ENCODE measurements around the gene CYP26A1.

- TF ChIP-seq CTCF (IDR thresholded peaks at IDR 0.05 in 2 of 3, conservative IDR thresholded peaks at IDR 0.05 in 1 of 3; ENCODE audit: borderline replicate concordance in 1 of 3, insufficient read depth in 1 of 3, low read depth in 2 of 3, low read length in 2 of 3) (no peak), POLR2AphosphoS5 (IDR thresholded peaks at IDR 0.05; ENCODE audit: low read depth, low read length) (no peak), EZH2phosphoT487 (IDR thresholded peaks at IDR 0.05; ENCODE audit: borderline replicate concordance) (no peak), SP1 (IDR thresholded peaks at IDR 0.05; ENCODE audit: low read depth) (no peak), EZH2 (IDR thresholded peaks at IDR 0.05) (no peak), YY1 (IDR thresholded peaks at IDR 0.05; ENCODE audit: extremely low read depth, insufficient replicate concordance, low read depth, low read length) (no peak), REST (IDR thresholded peaks at IDR 0.05; ENCODE audit: low read depth) (no peak), MAX (IDR thresholded peaks at IDR 0.05) (no peak), POLR2A (IDR thresholded peaks at IDR 0.05; ENCODE audit: borderline replicate concordance, extremely low read depth, insufficient read depth, insufficient read length) (no peak), CEBPB (IDR thresholded peaks at IDR 0.05; ENCODE audit: low read depth) (no peak), FOSL1 (IDR thresholded peaks at IDR 0.05; ENCODE audit: low read depth) (no peak), RAD21 (IDR thresholded peaks at IDR 0.05; ENCODE audit: low read depth) (no peak), CBX3 (IDR thresholded peaks at IDR 0.05; ENCODE audit: low read depth) (no peak)
Observed at GRCh38 chr10:93064874-93065660, 8.6 kb upstream of the CYP26A1 start.
